ENCODE results near the gene ZIC1.

DNA sequence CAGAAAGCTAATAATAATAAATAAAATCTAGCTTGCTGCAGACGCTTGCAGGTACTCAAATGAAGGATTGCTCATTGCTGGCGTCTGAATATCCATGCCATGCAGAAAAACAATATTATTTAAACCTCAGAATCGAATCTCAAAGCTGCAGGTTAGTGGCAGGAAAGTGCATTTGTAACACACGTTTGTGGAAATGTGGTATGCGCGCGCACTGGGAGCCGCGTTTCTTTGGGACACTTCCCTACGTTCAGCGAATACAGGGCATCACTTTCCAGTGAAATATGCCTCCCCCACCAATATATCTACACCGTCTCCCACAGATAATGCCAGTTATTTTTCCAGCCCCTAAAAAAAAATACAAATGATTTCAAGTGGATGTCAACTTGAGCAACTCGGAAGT lies 39.9 kb upstream of the ZIC1 start:
- TF ChIP-seq EP300 (IDR thresholded peaks at IDR 0.05) = no peak
- TF ChIP-seq, protein P1, sequence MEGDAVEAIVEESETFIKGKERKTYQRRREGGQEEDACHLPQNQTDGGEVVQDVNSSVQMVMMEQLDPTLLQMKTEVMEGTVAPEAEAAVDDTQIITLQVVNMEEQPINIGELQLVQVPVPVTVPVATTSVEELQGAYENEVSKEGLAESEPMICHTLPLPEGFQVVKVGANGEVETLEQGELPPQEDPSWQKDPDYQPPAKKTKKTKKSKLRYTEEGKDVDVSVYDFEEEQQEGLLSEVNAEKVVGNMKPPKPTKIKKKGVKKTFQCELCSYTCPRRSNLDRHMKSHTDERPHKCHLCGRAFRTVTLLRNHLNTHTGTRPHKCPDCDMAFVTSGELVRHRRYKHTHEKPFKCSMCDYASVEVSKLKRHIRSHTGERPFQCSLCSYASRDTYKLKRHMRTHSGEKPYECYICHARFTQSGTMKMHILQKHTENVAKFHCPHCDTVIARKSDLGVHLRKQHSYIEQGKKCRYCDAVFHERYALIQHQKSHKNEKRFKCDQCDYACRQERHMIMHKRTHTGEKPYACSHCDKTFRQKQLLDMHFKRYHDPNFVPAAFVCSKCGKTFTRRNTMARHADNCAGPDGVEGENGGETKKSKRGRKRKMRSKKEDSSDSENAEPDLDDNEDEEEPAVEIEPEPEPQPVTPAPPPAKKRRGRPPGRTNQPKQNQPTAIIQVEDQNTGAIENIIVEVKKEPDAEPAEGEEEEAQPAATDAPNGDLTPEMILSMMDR (IDR thresholded peaks at IDR 0.05) = no peak
- no peak for TF ChIP-seq POLR2AphosphoS5 (IDR thresholded peaks at IDR 0.05)

Data from suprapubic skin (tissue), 4 donors.